Measurements from ENCODE around the gene CCDC3. TPM values are rescaled to one million over a fixed set of nuclear protein-coding genes. Genes with fewer than 3 reads are reported as not detected.
A peak's percentile ranks its signal among the peaks of the same experiment; 100 is the strongest.

The CCDC3 gene
- total RNA-seq, 1 experiment from 2014 or later: 2.8 TPM

- H3K4me3 ChIP-seq (ENCODE audit: low read depth, low read length, poor library complexity, severe bottlenecking): no peak overlapping the region
Observed at GRCh38 chr10:12909182-12909835, 92.2 kb downstream of the CCDC3 start.

GRCh38 chr10:12908773-12909172, 92.7 kb downstream of the CCDC3 start:
- Histone ChIP-seq H3K27me3 (replicated peaks; ENCODE audit: insufficient read depth, low read depth, low read length, poor library complexity) (no peaks in the 10 kb centered on the region), H3K9me3 (ENCODE audit: low read depth, low read length, poor library complexity, severe bottlenecking) (no peaks in the 10 kb centered on the region), H3K4me3 (ENCODE audit: low read depth, low read length, poor library complexity, severe bottlenecking) (no peak overlapping the region), H3K27ac (ENCODE audit: low read depth, low read length, poor library complexity, severe bottlenecking) (no peak overlapping the region), H3K36me3 (ENCODE audit: insufficient read depth, low read length, poor library complexity, severe bottlenecking) (no peaks in the 10 kb centered on the region), H3K4me1 (ENCODE audit: insufficient read depth, low read length, poor library complexity, severe bottlenecking) (no peaks in the 10 kb centered on the region)
- BruUV-seq (replicated peaks): no TSS peak
- DNase-seq (ENCODE audit: low spot score): no peak
- intact Hi-C loops (cut with micrococcal nuclease; ENCODE audit: unreplicated experiment): loop anchor here (10.0 kb wide), 1 partner anchor 166 kb away; no protein-coding TSS in a partner anchor
- ChIA-PET CTCF (no interaction called here), POLR2A (ENCODE audit: low non-redundant PET) (no interaction called here)
- TF ChIP-seq CTCF (conservative IDR thresholded peaks at IDR 0.05; ENCODE audit: low read depth, low read length) (no peak), EZH2 (IDR thresholded peaks at IDR 0.05; ENCODE audit: borderline replicate concordance, low read depth, low read length, poor library complexity, severe bottlenecking) (no peak)

More at GRCh38 chr10:12909182-12909835, 92.2 kb downstream of the CCDC3 start:
- Histone ChIP-seq H3K27me3 (replicated peaks; ENCODE audit: insufficient read depth, low read depth, low read length, poor library complexity) (no peaks in the 10 kb centered on the region), H3K27ac (ENCODE audit: low read depth, low read length, poor library complexity, severe bottlenecking) (no peak overlapping the region), H3K9me3 (ENCODE audit: low read depth, low read length, poor library complexity, severe bottlenecking) (no peaks in the 10 kb centered on the region), H3K4me1 (ENCODE audit: insufficient read depth, low read length, poor library complexity, severe bottlenecking) (no peaks in the 10 kb centered on the region), H3K36me3 (ENCODE audit: insufficient read depth, low read length, poor library complexity, severe bottlenecking) (no peaks in the 10 kb centered on the region)
- DNase-seq (ENCODE audit: low spot score): no peak
- TF ChIP-seq CTCF (conservative IDR thresholded peaks at IDR 0.05; ENCODE audit: low read depth, low read length): no peak
- no peak for TF ChIP-seq EZH2 (IDR thresholded peaks at IDR 0.05; ENCODE audit: borderline replicate concordance, low read depth, low read length, poor library complexity, severe bottlenecking)
- BruUV-seq (replicated peaks): no TSS peak
- intact Hi-C loops (cut with micrococcal nuclease; ENCODE audit: unreplicated experiment): loop anchor here (10.0 kb wide), 1 partner anchor 165 kb away; no protein-coding TSS in a partner anchor
- CTCF ChIA-PET: no interaction called here
- POLR2A ChIA-PET (ENCODE audit: low non-redundant PET): no interaction called here

- peak; percentile 23 for DNase-seq (ENCODE audit: low spot score)
- no peaks in the 10 kb centered on the region for H3K9me3 ChIP-seq (ENCODE audit: low read depth, low read length, poor library complexity, severe bottlenecking)
- H3K4me1 ChIP-seq (ENCODE audit: insufficient read depth, low read length, poor library complexity, severe bottlenecking): no peaks in the 10 kb centered on the region
- no TSS peak for BruUV-seq (replicated peaks)
- H3K27ac ChIP-seq (ENCODE audit: low read depth, low read length, poor library complexity, severe bottlenecking): no peak overlapping the region
- ChIA-PET CTCF (no interaction called here), POLR2A (ENCODE audit: low non-redundant PET) (no interaction called here)
- intact Hi-C loops (cut with micrococcal nuclease; ENCODE audit: unreplicated experiment): loop anchor here (10.0 kb wide), 1 partner anchor 167 kb away; no protein-coding TSS in a partner anchor
- TF ChIP-seq EZH2 (IDR thresholded peaks at IDR 0.05; ENCODE audit: borderline replicate concordance, low read depth, low read length, poor library complexity, severe bottlenecking): no peak
- no peak for TF ChIP-seq CTCF (conservative IDR thresholded peaks at IDR 0.05; ENCODE audit: low read depth, low read length)
- no peaks in the 10 kb centered on the region for H3K36me3 ChIP-seq (ENCODE audit: insufficient read depth, low read length, poor library complexity, severe bottlenecking)
- H3K4me3 ChIP-seq (ENCODE audit: low read depth, low read length, poor library complexity, severe bottlenecking): no peak overlapping the region
- H3K27me3 ChIP-seq (replicated peaks; ENCODE audit: insufficient read depth, low read depth, low read length, poor library complexity): no peaks in the 10 kb centered on the region
Observed at GRCh38 chr10:12907656-12908055, 93.9 kb downstream of the CCDC3 start.
